ENCODE results near the gene PAX4. TPM values are rescaled to one million over a fixed set of nuclear protein-coding genes. Genes with fewer than 3 reads are reported as not detected.
A peak's percentile ranks its signal among the peaks of the same experiment; 100 is the strongest.

Gene PAX4
- total RNA-seq, 4 donors from 2014 or later, result 0.41 to 5.0 TPM; not detected in 2

GRCh38 chr7:127653396-127653795, 35.5 kb upstream of the PAX4 start:
- H3K27ac ChIP-seq, result no peak overlapping the region
- no peaks in the 10 kb centered on the region for H3K9me3 ChIP-seq
- DNase-seq, result no peak
- in situ Hi-C loops (cut with MboI; ENCODE audit: low pct_ligation_motif_present in 1 of 4, low pct_unique_long_range_greater_than_20kb in 1 of 4, low sequenced_read_pairs in 3 of 4), result no loop called here
- intact Hi-C loops (cut with DNase I; ENCODE audit: low total_unique reads), result no loop called here
- TF ChIP-seq CTCF (IDR thresholded peaks at IDR 0.05), result no peak
- TF ChIP-seq EP300 (IDR thresholded peaks at IDR 0.05; ENCODE audit: low read depth), result no peak
- no peak for TF ChIP-seq POLR2AphosphoS5 (IDR thresholded peaks at IDR 0.05)
- TF ChIP-seq POLR2A (IDR thresholded peaks at IDR 0.05), result no peak
- H3K27me3 ChIP-seq, result no peaks in the 10 kb centered on the region
- no peaks in the 10 kb centered on the region for H3K36me3 ChIP-seq
- H3K4me3 ChIP-seq, result peak overlapping the region in 1 of 4 donors; percentile 82
- peaks cover 6 to 37% (median 19%) of the 10 kb centered on the region in 4 donors for H3K4me1 ChIP-seq
- 82 to 95% methylated on average over 2 to 4 of the region's 4 CpGs for WGBS, 2 donors (ENCODE audit: low coverage in 1 of 2)

GRCh38 chr7:127652333-127653248, 34.6 kb upstream of the PAX4 start:
- Histone ChIP-seq H3K27ac (peak overlapping the region; percentile 88 to 96 (median 90)), H3K4me1 (peaks cover 6 to 37% (median 19%) of the 10 kb centered on the region in 4 donors), H3K36me3 (no peaks in the 10 kb centered on the region), H3K9me3 (no peaks in the 10 kb centered on the region), H3K4me3 (peak overlapping the region; percentile 82 to 98 (median 85)), H3K27me3 (no peaks in the 10 kb centered on the region)
- intact Hi-C loops (cut with DNase I; ENCODE audit: low total_unique reads), result no loop called here
- no peak for TF ChIP-seq CTCF (IDR thresholded peaks at IDR 0.05)
- no peak for DNase-seq
- 2 to 5% methylated on average over 16 to 38 of the region's 38 CpGs for WGBS, 2 donors (ENCODE audit: low coverage in 1 of 2)
- in situ Hi-C loops (cut with MboI; ENCODE audit: low pct_ligation_motif_present in 1 of 4, low pct_unique_long_range_greater_than_20kb in 1 of 4, low sequenced_read_pairs in 3 of 4), result no loop called here

- in situ Hi-C loops (cut with MboI; ENCODE audit: low pct_ligation_motif_present in 1 of 4, low pct_unique_long_range_greater_than_20kb in 1 of 4, low sequenced_read_pairs in 3 of 4), result no loop called here
- no peaks in the 10 kb centered on the region for H3K9me3 ChIP-seq
- intact Hi-C loops (cut with DNase I; ENCODE audit: low total_unique reads), result no loop called here
Measured at GRCh38 chr7:127651556-127652332, 33.8 kb upstream of the PAX4 start, which contains the start of gene SND1. Gene SND1 (plus strand): TSS chr7:127652194. CDS start chr7:127652374, 180 bp downstream.

More at GRCh38 chr7:127651556-127652332, 33.8 kb upstream of the PAX4 start, which contains the start of gene SND1:
- Histone ChIP-seq H3K27ac (peak within 1 kb of the TSS; percentile 88 to 96 (median 90)), H3K4me1 (peaks cover 6 to 37% (median 19%) of the 10 kb centered on the region in 4 donors), H3K4me3 (peak within 1 kb of the TSS; percentile 82 to 98 (median 85)), H3K36me3 (no peaks in the 10 kb centered on the region), H3K27me3 (no peaks in the 10 kb centered on the region)
- peak; percentile 99 for DNase-seq
- TF ChIP-seq POLR2A (IDR thresholded peaks at IDR 0.05) (peak; percentile 90), CTCF (IDR thresholded peaks at IDR 0.05) (no peak), POLR2AphosphoS5 (IDR thresholded peaks at IDR 0.05) (peak; percentile 91 to 93 (median 92)), EP300 (IDR thresholded peaks at IDR 0.05; ENCODE audit: low read depth) (no peak)
- WGBS, 2 donors (ENCODE audit: low coverage in 1 of 2), result 0% methylated on average over 61 of the region's 67 CpGs; no CpG with 5 or more reads in 1 of the 2 donors
